Gastroesophageal sphincter (tissue), 4 donors: ENCODE results near the gene FOSL2. TPM values are rescaled to one million over a fixed set of nuclear protein-coding genes. Genes with fewer than 3 reads are reported as not detected.
A peak's percentile ranks its signal among the peaks of the same experiment; 100 is the strongest.

Experiments
- ATAC-seq: fragments of 150-250 bp; one replicate; pipeline ENCODE4 v1.9.1; 2016; ENCODE audit warnings: mild to moderate bottlenecking, moderate library complexity
- H3K27ac ChIP-seq, 4 donors: fragments of 200-600 bp; sonication (generic) in 3 of 4; 1 replicate in 3 of 4; 2 replicates in 1 of 4; pipeline ENCODE4 v1.5.1; 2016 to 2019
- H3K27me3 ChIP-seq: fragments of 200-600 bp; sonication (generic); one replicate; pipeline ENCODE4 v1.5.1; 2019
- H3K36me3 ChIP-seq, 2 donors: fragments of 200-600 bp; sonication (generic); one replicate each; pipeline ENCODE4 v1.5.1; 2019; ENCODE audit warnings: control low read depth in 1 of 2
- H3K4me1 ChIP-seq, 3 donors: fragments of 200-600 bp; sonication (generic); 1 replicate in 2 of 3; 2 replicates in 1 of 3; pipeline ENCODE4 v1.5.1; 2016 to 2019; ENCODE audit warnings: control low read depth in 2 of 3
- H3K4me3 ChIP-seq, 2 donors: fragments of 200-600 bp; sonication (generic); one replicate each; pipeline ENCODE4 v1.5.1; 2019; ENCODE audit warnings: mild to moderate bottlenecking in 1 of 2, moderate library complexity in 1 of 2
- H3K9me3 ChIP-seq, 3 donors: fragments of 200-600 bp; sonication (generic); one replicate each; pipeline ENCODE4 v1.5.1; 2017 to 2019; ENCODE audit warnings: control low read depth in 2 of 3
- CTCF ChIP-seq, 4 experiments: fragments of 200-600 bp in 2 of 4; fragments of 450-650 bp in 2 of 4; sonication (generic) in 1 of 4; IDR thresholded peaks; one replicate each; pipeline ENCODE4 v1.5.1; 2017 to 2019; ENCODE audit warnings: antibody characterized with exemption in 4 of 4, mild to moderate bottlenecking in 2 of 4, moderate library complexity in 2 of 4
- EP300 ChIP-seq: sonication (generic); formaldehyde crosslinking; IDR thresholded peaks from one replicate; pipeline ENCODE4 v1.6.1; 2017; ENCODE audit warnings: antibody characterized with exemption, mild to moderate bottlenecking
- POLR2A ChIP-seq, 2 donors: fragments of 450-650 bp; IDR thresholded peaks; one replicate each; pipeline ENCODE4 v1.6.1; 2017; ENCODE audit warnings: antibody characterized with exemption in 2 of 2, mild to moderate bottlenecking in 2 of 2, moderate library complexity in 1 of 2
- POLR2AphosphoS5 ChIP-seq: sonication (generic); formaldehyde crosslinking; IDR thresholded peaks from one replicate; pipeline ENCODE4 v1.6.1; 2017; ENCODE audit warnings: antibody characterized with exemption
- WGBS, 2 donors: methylation state at CpG; one replicate each; pipeline ENCODE4 v1.1.5; 2018; ENCODE audit warnings: low coverage in 1 of 2; 5-methylcytosine and 5-hydroxymethylcytosine counted together
- total RNA-seq, 4 donors: library from RNA; depleted of rRNA; stranded (reverse); fragments of >200 nt; gene quantifications; one replicate each; pipeline ENCODE4 v1.1.0, GENCODE V29; 2016

The FOSL2 gene
- total RNA-seq, 4 donors from 2014 or later: 75.3 to 152 (median 132) TPM

DNA sequence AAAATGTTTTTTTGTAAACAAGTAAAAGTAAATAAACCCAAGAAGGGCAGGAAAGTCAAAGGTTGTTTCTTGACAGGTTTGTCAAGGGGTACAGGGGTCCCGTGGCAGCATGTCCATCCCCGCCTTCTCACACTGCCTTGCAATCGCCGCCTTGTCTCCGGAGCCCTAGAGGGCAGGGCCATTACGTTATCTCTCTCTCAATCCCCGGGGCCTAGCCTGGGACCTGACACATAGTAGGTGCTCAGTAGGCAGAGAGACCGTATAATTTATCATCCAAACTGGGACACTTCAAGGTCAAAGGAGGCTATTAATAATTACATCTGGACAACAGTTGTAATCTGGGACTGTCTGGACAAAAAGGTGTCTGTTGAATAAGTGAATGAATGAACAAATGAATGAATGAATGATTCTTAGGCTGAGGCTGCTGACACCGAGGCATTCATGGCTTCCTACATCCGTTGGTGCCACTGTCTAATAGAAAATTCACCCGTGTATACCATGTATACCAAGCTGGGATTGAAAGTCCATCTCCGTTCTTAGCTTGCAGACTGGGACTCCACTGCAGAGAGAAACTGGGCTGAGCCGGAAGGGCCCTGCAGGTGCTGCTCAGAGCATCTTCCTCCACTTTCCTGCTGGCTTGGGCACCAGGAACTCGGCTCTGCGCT is 58.4 kb downstream of the FOSL2 start:
- TF ChIP-seq POLR2A (IDR thresholded peaks at IDR 0.05): no peak
- no peak for TF ChIP-seq POLR2AphosphoS5
- no peak for TF ChIP-seq CTCF (IDR thresholded peaks at IDR 0.05)
- no peak for TF ChIP-seq EP300
- Histone ChIP-seq H3K27me3 (no peaks in the 10 kb centered on the region), H3K4me1 (no peaks in the 10 kb centered on the region), H3K27ac (no peak overlapping the region), H3K36me3 (no peaks in the 10 kb centered on the region), H3K4me3 (no peak overlapping the region), H3K9me3 (no peaks in the 10 kb centered on the region)
- 74 to 92% methylated on average over 5 to 13 of the region's 15 CpGs for WGBS, 2 donors
- no peak for ATAC-seq

DNA sequence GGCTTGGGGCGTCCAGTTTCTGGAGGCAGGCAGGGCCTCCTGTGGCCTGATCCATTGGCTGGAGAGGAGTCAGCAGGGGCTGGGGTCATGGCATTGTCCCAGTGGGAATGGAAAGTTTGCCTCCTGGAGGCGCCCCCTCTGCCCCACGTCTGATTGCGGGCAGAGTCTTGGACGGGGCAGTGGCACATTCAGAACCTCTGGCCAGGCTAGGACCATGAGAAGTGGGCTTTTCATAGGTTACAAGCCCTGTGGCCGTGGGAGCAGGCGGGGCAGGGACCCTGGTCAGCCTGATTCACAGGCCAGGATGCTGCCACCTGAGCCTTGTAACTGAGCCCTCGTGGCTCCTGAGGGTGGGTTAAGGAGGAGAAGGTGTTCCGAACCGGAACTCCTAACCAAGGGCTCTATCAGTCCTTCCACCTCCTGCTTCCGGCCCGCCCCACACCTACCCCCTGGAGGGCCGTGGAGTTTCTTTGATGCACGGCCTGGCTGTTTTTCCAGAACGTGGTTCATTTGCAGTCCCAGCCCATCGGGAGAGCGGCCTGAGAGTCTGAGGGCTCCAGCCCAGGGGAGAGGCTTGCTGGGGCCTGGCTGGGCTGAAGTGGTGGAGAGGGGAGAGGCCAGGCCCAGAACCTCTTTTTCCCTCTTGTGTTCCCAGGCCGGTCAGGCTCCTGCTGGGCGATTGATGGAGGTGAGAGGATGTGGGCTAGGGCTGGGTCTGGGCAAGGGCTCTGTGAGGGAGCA is 59.3 kb downstream of the FOSL2 start:
- no peak for ATAC-seq
- Histone ChIP-seq H3K9me3 (no peaks in the 10 kb centered on the region), H3K4me3 (no peak overlapping the region), H3K27me3 (no peaks in the 10 kb centered on the region), H3K27ac (no peak overlapping the region), H3K36me3 (no peaks in the 10 kb centered on the region), H3K4me1 (no peaks in the 10 kb centered on the region)
- 80% methylated on average over 2 of the region's 19 CpGs; no CpG with 5 or more reads in 1 of the 2 donors for WGBS, 2 donors
- TF ChIP-seq CTCF (IDR thresholded peaks at IDR 0.05): no peak
- no peak for TF ChIP-seq EP300
- no peak for TF ChIP-seq POLR2AphosphoS5
- TF ChIP-seq POLR2A (IDR thresholded peaks at IDR 0.05): no peak

DNA sequence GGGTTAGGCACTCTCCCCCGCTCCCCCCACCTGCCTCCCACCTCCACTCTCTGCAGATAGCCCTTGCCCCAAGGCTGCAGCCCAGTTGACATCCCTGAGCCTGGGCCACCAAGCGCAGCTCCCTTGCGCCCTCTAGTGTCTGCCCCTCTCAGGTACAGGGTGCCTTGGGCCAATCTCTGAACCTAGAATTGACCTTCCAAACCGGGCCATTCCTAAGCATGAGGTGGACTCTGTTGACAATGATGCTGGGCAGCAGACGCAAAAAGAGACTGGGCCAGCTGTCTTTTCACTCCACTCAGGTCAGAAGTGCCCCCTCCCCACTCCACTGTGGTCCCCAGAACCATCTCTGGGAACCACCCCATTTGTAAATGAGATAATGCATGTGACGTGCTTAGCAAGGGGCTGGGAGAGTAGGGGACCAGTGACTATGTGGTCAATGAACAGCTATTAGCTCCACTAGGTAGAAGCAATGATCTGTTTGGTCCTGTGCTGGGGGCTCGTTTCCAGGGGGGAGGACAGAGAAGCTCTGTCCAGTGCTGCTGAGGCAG is 60.0 kb downstream of the FOSL2 start:
- peak; percentile 59 for ATAC-seq
- no peaks in the 10 kb centered on the region for H3K27me3 ChIP-seq
- H3K4me3 ChIP-seq: no peak overlapping the region
- H3K27ac ChIP-seq: no peak overlapping the region
- no peaks in the 10 kb centered on the region for H3K36me3 ChIP-seq
- H3K9me3 ChIP-seq: no peaks in the 10 kb centered on the region
- H3K4me1 ChIP-seq: no peaks in the 10 kb centered on the region
- 50 to 80% methylated on average over 1 to 2 of the region's 7 CpGs for WGBS, 2 donors
- no peak for TF ChIP-seq POLR2A (IDR thresholded peaks at IDR 0.05)
- TF ChIP-seq CTCF (IDR thresholded peaks at IDR 0.05): peak; percentile 78 to 93 (median 86)
- TF ChIP-seq EP300: no peak

- Histone ChIP-seq H3K4me1 (no peaks in the 10 kb centered on the region), H3K4me3 (no peak overlapping the region), H3K36me3 (no peaks in the 10 kb centered on the region), H3K27me3 (no peaks in the 10 kb centered on the region), H3K9me3 (no peaks in the 10 kb centered on the region), H3K27ac (no peak overlapping the region)
- TF ChIP-seq EP300 (no peak), CTCF (IDR thresholded peaks at IDR 0.05) (no peak), POLR2AphosphoS5 (no peak), POLR2A (IDR thresholded peaks at IDR 0.05) (no peak)
- ATAC-seq: no peak
- WGBS, 2 donors: 96 to 100% methylated on average over 2 to 3 of the region's 8 CpGs
Observed at GRCh38 chr2:28453396-28453795, 60.7 kb downstream of the FOSL2 start.
